ENCODE data around the gene USP46. TPM values are rescaled to one million over a fixed set of nuclear protein-coding genes. Genes with fewer than 3 reads are reported as not detected.

Gene USP46
- total RNA-seq, 1 donor, result 5.7 TPM

GRCh38 chr4:52576961-52577623 is 82.0 kb downstream of the USP46 start:
- DNase-seq (ENCODE audit: low read depth in 2 of 3, low spot score in 2 of 3), result no peak

- DNase-seq (ENCODE audit: low read depth in 2 of 3, low spot score in 2 of 3), result no peak
Observed at GRCh38 chr4:52576326-52576725, 82.8 kb downstream of the USP46 start.

DNA sequence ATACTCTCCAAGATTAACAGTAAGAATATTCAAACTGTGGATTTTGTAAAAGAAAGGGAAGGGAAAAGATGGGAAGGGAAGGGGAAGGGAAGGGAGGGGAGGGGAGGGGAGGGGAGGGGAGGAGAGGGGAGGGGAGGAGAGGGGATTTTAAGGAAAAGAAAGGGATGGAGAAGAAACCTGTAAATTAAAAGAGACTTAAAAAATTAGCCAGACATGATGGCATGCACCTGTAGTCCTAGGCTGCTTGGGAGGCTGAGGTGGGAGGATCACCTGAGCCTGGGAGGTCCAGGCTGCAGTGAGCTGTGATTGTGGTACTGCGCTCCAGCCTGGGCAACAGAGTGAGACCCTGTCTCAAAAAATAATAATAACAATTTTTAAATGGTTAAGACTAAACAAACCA is 83.7 kb downstream of the USP46 start:
- DNase-seq (ENCODE audit: low read depth in 2 of 3, low spot score in 2 of 3), result no peak

GRCh38 chr4:52574036-52574435 is 85.1 kb downstream of the USP46 start:
- DNase-seq (ENCODE audit: low read depth in 2 of 3, low spot score in 2 of 3), result no peak

DNA sequence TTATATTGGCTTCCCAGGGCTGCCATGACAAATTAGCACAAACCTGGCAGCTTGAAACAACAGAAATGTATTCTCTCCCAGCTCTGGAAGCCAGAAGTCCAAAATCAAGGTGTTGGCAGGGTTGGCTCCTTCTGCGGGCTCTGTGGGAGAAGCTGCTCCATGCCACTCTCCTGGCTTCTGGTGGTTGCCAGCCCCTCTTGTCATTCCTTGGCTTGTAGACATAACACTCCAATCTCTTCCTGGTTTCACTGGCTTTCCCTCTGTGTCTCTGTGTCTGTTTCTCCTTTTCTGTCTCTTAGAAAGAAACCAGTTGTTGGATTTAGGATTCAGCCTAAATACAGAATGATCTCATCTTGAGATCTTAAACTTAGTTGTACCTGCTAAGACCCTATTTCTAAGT is 85.5 kb downstream of the USP46 start:
- DNase-seq (ENCODE audit: low read depth in 2 of 3, low spot score in 2 of 3), result no peak

DNA sequence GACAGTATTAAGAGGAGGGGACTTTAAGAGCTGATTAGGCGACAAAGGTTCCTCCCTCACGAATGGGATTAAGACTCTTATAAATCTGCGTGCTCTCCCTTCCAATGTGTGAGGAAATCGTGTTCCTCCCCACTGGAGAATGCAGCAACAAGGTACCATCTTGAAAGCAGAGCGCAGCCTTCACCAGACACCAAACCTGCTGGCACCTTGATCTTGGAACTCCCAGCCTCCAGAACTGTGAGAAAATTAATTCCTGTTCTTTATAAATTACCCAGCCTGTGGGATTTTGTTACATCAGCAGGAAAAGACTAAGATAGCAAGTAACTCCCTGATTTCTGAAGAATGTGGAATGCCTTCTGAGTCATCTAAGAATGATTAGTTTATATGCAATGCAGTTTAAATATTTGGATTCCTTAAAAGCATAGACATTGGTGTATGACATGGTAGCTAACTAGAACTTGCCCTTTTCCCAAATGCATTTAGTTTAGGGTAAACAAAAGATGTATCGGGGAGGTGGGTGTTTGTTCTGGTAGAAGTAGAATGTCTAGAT is 86.1 kb downstream of the USP46 start:
- no peak for DNase-seq (ENCODE audit: low read depth in 2 of 3, low spot score in 2 of 3)

DNA sequence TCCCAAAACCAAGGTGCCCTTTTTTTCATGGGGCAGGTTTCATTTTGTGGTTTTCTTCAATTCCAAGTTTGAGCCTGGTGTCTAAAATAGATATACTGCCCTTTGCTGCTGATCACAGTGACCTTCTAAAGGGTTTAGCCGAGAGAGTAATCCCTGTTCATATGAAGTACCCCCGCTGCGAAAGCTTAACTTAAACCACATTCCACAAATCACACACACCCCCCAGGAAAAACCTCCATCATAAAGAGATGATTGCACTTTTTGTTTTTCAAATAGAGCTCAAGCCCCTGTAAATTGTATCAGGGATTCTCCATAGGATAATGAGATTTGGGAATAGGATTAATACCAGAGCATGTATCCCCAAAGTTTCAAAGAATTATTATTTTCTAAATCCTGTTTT is 90.8 kb downstream of the USP46 start:
- no peak for DNase-seq (ENCODE audit: low read depth in 2 of 3, low spot score in 2 of 3)

- no peak for DNase-seq (ENCODE audit: low read depth in 2 of 3, low spot score in 2 of 3)
Observed at GRCh38 chr4:52566136-52567031, 92.7 kb downstream of the USP46 start.

GRCh38 chr4:52560844-52561280 is 98.2 kb downstream of the USP46 start:
- DNase-seq (ENCODE audit: low read depth in 2 of 3, low spot score in 2 of 3), result no peak

DNA sequence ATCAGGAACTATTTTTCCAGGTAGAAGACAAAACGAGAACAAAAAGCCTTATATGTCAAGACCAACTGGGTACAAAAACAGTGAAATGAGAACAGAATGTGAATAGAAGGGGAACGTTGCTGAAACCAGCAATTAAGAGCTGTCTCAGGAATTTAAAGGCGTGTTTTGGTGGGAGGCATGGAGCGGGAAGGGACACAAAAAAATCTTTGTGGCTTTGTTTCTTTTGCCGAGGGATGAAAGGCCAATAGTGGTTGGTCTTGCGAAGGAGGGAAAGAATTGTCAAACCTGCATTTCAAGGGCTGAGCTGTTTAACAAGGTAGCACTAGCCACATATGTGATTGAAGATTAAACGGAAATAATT is 103.8 kb downstream of the USP46 start:
- DNase-seq (ENCODE audit: low read depth in 2 of 3, low spot score in 2 of 3), result no peak

DNA sequence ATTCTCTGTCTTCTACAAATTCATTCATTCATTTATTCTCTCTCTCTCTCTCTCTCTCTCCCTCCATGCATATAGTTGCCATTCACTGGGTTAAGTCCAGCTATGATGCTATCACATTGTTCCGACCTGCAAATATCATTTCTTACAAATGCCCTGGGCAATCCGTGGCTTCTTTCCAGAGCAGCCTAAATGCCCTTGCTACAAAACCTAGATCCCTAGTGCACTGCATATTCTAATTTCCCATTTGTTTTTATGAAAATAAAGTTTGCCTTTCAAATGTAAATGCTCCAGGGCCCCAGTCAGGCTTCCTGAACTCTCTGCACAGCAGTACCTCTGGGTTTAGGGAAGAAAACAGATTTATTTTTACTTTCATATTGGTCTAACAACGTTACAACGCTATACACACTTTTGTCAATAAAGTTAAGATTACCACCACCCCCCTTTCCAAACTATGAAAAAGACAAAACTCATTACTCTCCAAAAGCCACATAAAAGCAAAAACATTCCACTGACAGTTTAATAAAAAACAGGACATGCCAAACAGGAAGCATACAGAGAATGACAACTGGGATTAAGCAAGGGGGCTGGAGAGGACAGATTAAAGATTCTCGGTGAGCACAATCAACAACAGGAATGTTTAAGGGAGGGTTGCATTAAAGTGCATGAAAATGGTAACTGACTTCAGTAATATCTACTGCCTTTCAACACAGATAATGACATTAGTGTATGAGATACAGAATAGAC is 104.3 kb downstream of the USP46 start:
- DNase-seq (ENCODE audit: low read depth in 2 of 3, low spot score in 2 of 3), result no peak

GRCh38 chr4:52552778-52553177 is 106.3 kb downstream of the USP46 start:
- DNase-seq (ENCODE audit: low read depth in 2 of 3, low spot score in 2 of 3), result no peak

- DNase-seq (ENCODE audit: low read depth in 2 of 3, low spot score in 2 of 3), result no peak
Observed at GRCh38 chr4:52551487-52551886, 107.6 kb downstream of the USP46 start.

- DNase-seq (ENCODE audit: low read depth in 2 of 3, low spot score in 2 of 3), result no peak
Observed at GRCh38 chr4:52550186-52550585, 108.9 kb downstream of the USP46 start.

DNA sequence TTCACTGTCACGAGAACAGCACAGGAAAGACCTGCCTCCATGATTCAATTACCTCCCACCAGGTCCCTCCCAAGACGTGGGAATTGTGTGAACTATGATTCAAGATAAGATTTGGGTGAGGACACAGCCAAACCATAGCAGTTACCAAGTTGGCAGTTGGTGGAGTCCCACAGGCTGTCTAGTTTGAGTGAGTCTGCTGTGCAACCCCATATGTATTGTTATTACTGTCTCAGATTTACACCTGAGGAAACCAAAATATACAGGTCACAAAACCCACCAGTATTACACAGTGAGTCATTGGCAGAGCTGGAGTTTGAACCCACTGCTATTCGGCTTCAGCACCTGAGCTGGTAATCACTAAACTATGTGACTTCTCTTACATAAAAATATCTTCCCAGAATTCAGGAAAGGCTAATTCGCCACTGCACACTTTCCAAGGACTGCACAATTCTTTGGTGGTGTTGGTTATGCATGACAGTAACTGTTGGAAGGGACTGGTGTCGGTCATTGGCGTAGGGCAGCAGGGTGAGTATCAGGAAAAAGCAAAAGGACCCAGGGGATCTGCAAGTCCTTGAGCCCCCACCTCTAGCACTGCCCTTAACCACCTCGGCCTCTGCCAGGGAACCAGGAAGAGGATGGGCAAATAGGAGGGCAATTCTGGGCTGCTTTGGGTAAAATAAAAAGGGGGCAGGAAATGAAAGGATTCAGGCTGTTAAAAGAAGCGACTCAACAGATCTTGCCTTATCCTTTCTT is 110.1 kb downstream of the USP46 start:
- no peak for DNase-seq (ENCODE audit: low read depth in 2 of 3, low spot score in 2 of 3)

DNA sequence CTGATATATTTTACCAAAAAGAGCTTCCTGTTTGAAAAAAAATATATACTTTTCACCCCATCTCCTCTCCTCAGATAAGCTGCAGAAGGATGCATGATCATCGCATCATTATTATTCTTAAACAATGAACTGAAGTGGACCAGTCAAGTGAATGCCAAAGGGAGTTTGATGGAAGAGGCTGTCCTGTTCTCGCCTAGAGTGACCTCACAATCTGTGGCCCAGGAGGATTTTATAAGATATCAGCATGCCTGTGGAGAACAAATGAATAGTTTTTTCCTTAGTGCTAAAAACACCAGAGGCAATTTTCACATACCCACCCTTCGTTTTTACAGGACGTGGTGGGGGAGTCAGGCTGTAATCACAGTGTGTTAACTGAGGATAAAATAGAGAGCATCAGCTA is 112.7 kb downstream of the USP46 start:
- no peak for DNase-seq (ENCODE audit: low read depth in 2 of 3, low spot score in 2 of 3)

DNA sequence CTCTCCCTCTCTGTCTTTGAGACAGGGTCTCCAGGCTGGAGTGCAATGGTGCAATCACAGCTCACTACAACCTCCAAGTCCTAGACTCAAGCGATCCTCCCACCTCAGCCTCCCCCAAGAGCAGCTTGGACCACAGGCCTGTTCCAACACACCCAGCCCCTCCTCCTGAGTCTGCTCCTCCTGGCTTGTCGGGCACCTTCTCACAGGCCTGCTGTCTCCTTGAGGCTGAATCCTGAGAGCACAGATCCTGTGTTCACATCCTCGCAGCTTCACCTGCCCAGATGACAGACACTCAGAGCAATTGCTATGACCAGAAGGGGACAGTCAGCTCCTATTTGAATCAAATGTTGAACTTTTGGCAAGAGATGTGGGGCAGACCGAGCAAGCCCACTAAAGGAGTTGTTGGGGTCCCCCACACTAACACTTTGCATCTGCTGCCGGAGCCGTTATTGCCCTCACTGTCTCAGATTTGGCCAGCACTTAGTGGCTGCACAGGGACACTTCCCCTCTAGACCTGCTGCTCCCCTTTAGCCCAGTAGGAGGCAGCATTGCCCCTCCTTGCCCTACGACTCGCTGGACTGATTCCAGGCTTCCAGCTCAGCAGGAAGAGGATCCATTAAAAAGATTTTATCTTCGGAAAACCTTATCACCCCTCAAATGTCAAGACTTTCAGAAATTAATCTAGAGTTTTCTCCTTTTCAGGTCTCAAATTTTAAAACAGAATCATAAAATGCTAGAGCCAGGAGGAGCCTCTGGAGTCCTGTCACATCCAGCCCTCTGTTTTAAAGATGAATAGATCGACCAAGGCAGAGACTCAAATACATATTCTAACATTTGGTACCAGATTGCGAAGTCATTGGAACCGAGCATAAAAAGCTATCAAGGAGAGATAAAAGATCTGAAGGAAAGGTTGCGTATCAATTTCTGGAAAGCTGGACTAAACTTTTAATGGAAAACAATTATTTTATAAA is 113.7 kb downstream of the USP46 start:
- peak; percentile 26 to 69 (median 46) for DNase-seq (ENCODE audit: low read depth in 2 of 3, low spot score in 2 of 3)
